GM21825 (cell line): Measurements from ENCODE around the gene TRIOBP.
"Not testable (repeated sequence)": the region's sequence is repeated elsewhere in the genome, so short reads cannot be mapped to it uniquely, and the experiment has no call there.

Source experiments
- ATAC-seq: cut with Tn5 transposase; IDR thresholded peaks from one replicate; pipeline ENCODE4 v1.9.1; 2021; ENCODE audit warnings: mild to moderate bottlenecking, moderate library complexity; ENCODE audit not compliant: unreplicated experiment

TRIOBP gene

DNA sequence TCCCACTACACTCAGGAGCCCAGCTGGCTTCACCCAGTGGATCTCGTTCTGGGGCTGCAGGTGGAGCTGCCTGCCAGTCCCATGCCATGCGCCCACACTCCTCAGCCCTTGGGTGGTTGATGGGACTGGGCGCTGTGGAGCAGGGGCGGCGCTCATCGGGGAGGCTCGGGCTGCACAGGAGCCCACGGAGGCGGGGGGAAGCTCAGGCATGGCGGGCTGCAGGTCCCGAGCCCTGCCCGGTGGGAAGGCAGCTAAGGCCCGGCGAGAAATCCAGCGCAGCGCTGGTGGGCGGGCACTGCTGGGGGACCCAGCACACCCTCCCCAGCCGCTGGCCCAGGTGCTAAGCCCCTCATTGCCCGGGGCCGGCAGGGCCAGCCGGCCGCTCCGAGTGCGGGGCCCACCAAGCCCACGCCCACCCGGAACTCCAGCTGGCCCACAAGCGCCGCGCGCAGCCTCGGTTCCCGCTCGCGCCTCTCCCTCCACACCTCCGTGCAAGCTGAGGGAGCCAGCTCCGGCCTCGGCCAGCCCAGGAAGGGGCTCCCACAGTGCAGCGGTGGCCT, 21.0 kb downstream of the TRIOBP start:
- ATAC-seq, result not testable (repeated sequence)

DNA sequence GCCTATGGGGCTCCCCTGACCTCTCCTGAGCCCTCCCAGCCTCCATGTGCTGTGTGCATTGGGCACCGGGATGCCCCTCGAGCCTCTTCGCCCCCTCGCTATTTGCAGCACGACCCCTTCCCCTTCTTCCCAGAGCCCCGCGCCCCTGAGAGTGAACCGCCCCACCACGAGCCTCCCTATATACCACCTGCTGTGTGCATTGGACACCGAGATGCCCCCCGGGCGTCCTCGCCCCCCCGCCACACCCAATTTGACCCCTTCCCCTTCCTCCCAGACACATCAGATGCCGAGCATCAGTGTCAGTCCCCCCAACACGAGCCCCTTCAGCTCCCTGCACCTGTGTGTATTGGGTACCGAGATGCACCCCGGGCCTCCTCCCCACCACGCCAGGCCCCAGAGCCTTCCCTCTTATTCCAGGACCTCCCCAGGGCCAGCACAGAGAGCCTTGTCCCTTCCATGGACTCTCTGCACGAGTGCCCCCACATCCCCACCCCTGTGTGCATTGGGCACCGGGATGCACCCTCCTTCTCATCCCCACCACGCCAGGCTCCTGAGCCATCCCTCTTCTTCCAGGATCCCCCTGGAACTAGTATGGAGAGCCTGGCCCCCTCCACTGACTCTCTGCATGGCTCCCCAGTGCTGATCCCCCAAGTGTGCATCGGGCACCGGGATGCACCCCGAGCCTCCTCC, 28.8 kb downstream of the TRIOBP start:
- no peak for ATAC-seq

DNA sequence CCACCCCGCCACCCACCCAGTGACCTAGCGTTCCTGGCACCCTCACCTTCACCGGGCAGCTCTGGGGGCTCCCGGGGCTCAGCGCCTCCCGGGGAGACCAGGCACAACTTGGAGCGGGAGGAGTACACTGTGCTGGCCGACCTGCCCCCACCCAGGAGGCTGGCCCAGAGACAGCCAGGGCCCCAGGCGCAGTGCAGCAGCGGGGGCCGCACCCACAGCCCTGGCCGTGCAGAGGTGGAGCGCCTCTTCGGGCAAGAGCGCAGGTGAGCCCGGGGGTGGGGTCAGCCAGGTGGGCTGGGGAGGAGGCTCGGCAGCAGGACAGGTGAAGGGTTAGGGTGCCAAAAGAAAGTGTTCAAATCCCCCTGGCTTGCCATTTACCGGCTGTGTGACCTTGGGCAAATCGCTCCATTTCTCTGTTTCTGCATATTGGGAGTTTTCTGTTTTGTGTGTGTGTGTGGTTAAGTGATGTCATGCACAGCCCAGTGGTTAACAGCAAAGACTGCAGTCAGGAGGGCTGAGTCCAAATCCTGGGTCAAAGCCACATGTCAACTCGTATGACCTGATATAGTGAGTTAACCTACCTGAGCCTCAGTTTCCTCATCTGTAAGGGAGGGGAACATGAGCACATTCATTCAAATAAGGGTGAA, 29.5 kb downstream of the TRIOBP start:
- no peak for ATAC-seq

DNA sequence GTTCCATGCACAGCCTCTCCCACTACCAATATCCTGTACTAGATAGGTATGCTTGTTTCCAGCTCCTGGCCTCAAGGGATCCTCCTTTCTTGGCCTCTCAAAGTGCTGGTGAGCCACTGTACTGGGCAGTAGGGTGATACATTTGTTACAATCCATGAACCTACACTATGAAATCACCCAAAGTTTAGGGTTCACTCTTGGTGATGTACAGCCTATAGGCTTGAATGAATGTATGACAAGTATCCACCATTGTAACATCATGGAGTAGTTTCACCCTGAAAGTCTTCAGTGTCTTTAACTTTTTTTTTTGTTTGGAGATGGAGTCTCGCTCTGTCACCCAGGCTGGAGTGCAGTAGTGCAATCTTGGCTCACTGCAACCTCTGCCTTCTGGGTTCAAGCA, 31.8 kb downstream of the TRIOBP start:
- no peak for ATAC-seq

DNA sequence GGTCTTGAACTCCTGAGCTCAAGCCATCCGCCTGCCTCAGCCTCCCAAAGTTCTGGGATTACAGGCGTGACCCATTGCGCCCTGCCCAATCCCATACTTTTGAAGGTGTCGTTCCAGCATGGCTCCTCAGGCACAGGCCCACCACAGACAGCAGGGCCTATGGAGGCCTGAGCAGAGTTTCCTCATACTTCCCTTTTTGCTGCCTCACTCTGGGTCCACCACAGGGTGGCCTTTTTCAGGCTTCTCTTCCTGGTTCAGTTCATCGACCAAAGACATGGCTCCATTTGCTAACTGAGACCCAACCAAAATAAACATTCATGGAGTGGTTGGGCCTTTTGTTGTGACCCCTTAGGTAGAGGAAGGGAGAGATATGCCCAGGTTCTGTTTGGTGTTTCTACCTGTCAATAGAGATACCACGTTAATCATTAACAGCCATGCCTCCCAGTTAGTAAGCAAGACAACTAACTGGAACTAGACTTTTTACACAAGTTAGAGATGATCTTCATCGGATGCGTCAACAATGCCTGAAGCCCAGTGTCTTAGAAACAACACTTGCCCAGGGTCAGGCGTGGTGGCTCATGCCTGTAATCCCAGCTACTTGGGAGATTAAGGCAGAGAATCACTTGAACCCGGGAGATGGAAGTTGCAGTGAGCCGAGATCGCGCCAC, 35.1 kb downstream of the TRIOBP start:
- ATAC-seq, result no peak

DNA sequence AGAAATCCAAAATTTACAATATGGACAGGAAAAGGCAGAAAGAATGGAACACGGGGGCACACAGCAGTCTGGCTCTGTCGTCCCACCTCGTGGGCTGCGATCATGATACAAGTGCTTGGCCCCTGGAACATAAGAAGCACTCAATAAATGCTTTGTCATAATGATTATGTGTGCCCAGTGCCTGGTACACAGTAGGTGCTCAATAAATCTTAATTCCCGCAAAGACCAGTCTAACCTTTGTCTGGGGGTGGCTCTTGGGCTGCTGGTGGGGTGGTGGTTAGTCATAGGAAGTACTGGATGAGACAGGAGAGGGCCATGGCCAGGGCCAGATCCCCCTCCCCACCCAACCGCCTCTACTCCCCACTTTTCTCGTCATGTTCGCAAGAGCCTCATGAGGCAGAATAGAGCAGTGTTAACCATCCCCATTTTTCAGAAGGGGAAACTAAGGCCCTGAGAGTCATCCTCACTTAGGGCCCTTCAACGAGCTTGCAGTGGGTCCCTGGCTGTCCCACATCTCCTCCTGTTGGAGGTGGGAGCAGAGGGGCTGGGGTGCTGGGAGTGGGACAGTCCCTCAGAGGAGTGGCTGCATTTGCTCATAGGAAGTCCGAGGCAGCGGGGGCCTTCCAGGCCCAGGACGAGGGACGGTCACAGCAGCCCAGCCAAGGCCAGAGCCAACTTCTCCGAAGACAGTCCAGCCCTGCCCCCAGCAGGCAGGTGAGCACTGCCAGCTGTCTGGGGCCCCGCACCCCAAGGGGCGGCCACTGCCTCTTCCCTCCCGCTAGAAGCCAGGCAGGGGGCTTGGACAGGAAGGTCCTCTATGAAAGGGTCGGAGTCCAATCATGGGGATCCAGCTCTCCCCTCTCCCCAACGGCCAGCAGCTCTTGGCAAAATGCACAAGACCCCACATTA, 36.1 kb downstream of the TRIOBP start:
- ATAC-seq, result no peak

DNA sequence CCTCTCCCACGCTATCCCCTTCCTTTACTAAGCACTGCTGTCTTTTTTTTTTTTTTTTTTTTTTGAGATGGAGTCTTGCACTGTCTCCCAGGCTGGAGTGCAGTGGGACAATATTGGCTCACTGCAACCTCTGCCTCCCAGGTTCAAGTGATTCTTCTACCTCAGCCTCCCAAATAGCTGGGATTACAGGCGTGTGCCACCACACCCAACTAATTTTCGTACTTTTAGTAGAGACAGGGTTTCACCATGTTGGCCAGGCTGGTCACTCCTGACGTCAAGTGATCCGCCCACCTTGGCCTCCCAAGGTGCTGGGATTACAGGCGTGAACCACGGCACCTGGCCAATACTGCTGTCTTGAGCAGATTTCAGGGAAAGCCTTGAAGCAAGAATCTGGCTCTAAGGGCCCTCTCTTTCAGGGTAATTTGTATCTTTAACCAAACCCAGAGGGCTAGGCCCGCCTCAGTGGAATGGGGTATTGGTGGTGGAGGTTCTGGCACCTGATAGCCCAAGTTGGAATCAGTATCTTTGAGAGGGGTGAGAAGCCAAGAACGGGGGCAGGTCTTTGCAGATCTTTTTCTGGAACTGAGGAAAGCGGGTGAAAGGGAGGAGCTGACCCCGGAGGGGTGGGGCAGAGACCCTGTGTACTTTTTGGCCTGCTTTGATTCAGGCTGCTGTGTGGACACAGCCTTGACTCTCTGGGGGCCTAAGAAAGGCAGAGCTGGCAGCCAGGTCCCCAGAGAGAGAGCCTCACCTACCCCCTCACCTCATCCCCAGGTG, 37.0 kb downstream of the TRIOBP start:
- ATAC-seq, result no peak

DNA sequence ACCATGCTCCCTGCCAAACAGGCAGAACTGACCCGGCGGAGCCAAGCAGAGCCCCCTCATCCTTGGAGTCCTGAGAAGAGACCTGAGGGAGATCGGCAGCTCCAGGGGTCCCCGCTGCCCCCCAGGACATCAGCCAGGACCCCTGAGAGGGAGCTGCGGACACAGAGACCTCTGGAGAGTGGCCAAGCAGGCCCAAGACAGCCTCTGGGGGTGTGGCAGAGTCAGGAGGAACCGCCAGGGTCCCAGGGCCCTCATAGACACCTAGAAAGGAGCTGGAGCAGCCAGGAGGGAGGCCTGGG, 37.5 kb downstream of the TRIOBP start:
- no peak for ATAC-seq

DNA sequence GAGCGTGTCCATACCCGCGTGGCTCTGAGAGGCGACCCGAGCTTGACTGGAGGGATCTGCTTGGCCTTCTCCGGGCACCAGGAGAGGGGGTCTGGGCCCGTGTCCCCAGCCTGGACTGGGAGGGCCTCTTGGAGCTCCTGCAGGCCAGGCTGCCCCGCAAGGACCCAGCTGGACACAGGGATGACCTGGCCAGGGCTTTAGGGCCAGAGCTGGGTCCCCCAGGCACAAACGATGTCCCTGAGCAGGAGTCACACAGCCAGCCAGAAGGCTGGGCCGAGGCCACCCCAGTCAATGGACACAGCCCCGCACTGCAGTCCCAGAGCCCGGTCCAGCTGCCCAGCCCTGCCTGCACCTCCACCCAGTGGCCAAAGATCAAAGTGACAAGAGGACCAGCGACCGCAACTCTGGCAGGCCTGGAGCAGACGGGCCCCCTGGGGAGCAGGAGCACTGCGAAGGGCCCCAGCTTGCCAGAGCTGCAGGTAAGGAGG, 38.2 kb downstream of the TRIOBP start:
- no peak for ATAC-seq

DNA sequence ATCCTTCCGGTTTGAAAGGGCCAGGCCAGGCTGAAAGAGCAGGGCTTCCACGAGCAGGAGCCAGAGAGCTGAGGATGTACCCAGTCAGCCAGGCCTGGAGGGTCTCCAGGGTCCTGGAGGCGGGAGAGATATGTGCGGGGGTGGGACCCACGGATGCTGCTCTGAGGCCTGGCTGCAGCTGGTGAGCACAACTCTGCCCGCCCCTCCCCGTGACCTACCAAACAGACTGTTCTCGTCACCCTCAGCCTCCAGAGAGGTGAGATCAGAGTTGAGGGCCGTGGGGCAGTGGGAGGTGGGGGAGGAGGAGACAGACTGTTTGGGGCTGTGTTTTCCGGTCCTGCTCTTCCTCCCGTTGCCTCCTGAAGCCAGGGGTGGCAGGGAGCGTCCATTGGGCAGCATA, 42.2 kb downstream of the TRIOBP start:
- no peak for ATAC-seq

DNA sequence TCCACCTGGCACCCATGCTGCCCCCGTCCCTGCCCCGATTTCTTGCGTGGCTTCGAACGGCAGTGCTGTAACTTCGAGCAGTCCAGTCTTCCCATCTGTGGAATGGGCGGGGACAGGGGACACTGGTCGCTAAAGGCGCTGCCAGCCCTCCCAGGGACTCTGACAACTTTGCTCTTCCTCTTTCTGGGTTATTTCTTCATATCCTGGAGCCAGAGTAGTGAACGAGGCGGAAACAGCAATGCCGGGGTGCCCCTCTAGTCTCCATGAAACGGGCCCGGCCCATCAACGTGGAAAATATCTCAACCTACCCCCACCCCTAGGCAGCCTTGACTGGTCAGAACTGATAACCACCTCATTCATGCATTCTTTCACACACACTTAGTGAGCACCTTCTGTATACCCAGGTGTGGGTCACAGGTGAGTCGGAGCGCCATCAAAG, 42.8 kb downstream of the TRIOBP start:
- ATAC-seq, result no peak

DNA sequence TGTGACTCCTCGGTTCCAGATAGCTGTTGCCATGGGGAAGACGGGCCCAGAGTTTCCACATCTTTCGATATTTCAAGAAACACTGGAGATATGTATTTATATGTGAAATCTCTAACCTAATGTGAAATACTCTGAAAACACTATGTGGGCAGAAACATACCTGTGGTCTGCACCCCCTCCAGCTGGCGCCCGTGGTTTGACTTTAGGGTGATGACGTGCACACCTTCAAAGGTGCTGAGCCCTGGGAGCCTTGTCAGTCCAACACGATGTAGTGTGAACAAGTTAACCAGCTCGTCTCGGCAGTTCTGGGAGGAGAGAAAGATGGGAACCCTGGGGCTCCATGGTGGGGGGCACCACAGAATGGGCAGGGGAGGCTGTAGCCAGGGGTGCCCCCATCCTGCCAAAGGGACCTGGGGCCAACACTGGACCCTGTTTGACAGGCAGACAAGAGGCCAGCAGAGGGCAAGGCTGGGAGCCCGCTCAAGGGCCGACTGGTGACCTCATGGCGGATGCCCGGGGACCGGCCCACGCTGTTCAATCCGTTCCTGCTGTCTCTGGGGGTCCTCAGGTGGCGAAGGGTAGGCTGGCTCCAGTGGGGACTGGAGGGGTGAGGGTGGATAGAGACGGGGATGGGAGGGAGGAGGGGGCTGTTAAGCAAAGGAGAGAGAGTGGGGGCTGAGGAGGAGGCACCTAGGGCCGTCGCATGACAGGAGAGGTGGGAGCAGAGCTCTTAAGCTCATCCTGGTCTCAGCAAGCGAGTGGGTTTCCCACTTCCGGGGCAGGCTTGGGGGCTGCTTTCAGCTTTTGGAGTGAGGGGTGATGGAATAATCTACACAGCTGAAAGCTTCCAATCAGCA, 43.8 kb downstream of the TRIOBP start:
- ATAC-seq, result no peak

DNA sequence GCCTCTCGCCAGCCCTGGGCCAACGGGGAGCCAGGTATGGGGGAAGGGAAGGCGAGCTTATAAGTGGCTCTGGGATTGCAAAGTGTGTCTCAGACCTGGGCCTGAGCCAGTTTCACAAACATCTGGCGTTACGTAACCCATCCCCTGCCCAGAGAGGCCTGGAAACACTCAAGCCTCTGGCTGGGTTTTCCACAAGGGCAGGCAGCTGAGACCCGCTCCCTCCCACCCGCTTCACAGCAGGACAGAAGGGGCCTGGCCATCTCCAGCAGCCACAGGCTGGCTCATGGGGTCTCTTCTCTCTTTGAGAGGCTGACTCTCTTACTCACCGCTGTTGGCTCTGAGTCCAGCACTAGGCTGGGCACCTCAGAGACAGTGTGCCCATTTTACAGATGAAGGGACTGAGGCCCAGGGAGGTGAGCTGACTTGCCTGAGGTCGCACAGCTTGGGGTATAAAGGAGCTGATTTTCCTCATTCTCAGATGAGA, 44.5 kb downstream of the TRIOBP start:
- ATAC-seq, result no peak

DNA sequence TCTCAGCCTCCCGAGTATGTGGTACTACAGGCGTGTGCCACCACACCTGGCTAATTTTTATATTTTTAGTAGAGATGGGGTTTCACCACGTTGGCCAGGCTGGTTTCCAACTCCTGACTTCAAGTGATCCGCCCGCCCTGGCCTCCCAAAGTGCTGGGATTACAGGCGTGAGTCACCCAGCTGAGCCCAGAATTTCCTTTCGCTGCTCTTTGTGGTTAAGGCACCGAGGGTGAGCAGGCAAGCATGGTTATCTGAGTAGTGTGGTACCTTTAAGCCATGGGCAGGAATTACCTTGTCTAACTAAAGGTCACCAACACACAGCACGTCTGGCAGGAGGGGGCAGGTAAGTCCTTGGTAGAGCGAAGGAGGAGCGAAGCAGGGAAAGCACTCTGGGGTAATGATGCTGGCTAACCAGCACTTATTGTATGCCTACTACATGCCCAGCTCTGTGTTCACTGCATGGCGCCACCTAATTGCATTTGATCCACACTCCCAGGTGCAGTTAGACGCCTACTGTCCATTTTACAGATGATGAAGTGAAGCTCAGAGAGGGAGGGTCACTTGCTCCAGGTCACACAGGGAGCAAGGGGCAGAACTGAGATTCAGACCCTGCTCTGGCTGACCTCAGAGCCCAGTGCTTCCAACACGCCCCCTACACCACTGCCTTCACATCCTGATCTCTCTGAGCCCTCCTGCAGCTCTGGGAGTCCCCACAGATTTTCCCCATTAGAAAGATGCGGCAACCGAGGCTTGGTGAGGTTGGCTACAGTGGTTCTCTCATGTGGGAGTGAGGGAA, 45.7 kb downstream of the TRIOBP start:
- ATAC-seq, result no peak

DNA sequence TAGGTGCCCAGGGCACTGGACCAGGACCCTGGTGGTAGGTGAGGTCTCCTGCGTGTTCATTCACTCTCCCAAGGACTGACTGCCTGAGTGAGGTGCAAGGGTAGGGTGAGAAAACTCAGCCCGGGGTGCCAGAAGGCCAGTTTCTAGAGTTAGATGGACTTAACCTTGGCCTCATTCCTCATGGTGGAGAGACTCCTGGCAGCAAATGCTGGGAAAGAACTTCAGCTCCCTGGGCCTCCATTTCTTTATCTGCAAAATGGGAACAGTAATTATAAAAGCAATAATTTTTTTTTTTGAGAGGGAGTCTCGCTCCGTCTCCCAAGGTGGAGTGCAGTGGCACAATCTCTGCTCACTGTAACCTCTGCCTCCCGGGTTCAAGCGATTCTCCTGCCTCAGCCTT, 47.7 kb downstream of the TRIOBP start:
- ATAC-seq, result no peak

DNA sequence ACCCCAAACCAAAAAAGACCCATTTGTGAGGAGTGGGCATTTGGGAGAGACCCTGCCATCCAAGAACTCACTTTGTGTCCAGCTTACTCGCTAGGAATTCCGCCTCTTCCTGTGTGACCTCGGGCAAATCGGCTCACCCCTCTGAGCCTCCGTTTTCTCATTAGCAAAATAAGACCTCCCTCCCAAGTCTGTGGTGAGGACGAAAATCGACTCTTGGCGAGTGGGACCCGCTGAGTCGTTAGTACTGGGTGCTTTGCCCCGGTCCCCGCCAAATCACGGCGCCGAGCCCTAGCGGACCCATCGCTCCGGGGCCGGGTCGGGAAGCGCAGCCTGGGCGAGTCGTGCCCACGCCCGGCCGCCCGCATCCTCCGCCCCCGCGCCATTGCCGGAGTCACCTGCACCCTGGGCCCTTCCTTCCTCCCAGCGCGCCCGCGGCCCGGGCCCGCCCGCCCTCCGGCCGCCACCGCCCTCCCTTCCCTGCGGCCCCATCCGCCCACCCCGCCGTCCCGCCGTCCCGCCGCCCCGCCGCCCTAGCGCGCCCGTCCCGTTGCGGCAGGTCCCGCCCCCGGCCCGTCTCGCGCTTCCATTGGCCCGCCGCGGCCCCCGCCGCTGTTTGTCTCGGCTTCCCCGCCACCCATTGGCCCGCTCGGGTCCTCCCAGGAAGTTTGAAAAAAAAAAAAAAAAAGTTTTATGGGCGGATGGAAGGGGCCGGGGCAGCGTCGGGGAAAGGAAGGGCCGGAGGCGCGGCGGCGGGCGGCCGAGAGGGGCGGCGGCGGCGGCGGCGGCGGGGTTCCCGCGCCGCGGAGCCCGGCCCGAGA, 48.9 kb downstream of the TRIOBP start:
- peak; percentile 48 for ATAC-seq

DNA sequence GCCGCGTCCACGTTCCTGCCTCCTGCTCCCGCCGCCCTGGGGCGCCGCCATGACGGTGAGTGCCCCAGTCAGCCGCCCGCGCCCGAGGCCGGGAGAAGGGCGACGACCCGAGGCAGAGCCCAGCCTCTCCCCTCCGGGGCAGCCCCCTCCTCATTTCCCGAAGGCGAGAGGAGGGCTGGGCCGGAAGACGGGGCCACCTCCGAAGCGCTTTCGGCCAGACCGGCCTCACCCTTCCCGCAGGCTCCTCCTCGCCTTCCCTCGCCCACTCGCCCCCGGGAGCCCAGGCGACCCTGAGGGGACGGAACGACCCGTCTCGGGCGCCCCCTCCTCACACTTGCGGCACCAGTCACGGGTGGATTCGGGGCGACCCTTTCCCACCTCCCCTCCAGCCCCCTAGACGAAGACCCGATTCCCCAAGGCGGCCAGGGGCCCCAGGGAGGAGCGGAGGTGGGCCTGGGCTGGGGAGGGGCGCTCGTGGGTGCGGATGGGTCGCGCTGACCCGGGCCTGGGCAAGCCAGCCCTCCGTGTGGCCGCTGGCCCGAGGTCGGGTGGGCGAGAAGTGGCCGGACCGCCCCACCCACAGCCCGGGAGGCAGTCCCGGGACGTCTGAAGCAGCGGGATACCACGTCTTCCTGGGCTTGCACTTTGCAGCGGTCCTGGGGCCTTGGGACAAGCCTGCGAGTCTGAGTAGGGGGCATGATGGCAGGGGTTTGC, 49.7 kb downstream of the TRIOBP start:
- ATAC-seq, result peak; percentile 16
